HL-60 (cell line): ENCODE measurements around the gene KCNJ6.

ENCODE experiments used
- CTCF ChIP-seq: IDR thresholded peaks from one replicate; pipeline ENCODE4 v1.5.1; 2011; ENCODE audit warnings: low read length, control low read depth, inconsistent platforms; ENCODE audit not compliant: insufficient read depth
- GABPA ChIP-seq: IDR thresholded peaks from 2 replicates; pipeline ENCODE4 v1.6.1; 2012; ENCODE audit warnings: low read depth
- POLR2AphosphoS5 ChIP-seq: IDR thresholded peaks from 2 replicates; pipeline ENCODE4 v1.6.1; 2012; ENCODE audit warnings: low read depth
- TF ChIP-seq, protein P1 (sequence below): IDR thresholded peaks from 2 replicates; pipeline ENCODE4 v1.6.1; 2012; ENCODE audit warnings: low read depth; ENCODE audit not compliant: insufficient replicate concordance

GRCh38 chr21:37811711-37812110, 104.5 kb downstream of the KCNJ6 start:
- TF ChIP-seq CTCF (no peak), GABPA (no peak), POLR2AphosphoS5 (no peak)
- TF ChIP-seq, protein P1, sequence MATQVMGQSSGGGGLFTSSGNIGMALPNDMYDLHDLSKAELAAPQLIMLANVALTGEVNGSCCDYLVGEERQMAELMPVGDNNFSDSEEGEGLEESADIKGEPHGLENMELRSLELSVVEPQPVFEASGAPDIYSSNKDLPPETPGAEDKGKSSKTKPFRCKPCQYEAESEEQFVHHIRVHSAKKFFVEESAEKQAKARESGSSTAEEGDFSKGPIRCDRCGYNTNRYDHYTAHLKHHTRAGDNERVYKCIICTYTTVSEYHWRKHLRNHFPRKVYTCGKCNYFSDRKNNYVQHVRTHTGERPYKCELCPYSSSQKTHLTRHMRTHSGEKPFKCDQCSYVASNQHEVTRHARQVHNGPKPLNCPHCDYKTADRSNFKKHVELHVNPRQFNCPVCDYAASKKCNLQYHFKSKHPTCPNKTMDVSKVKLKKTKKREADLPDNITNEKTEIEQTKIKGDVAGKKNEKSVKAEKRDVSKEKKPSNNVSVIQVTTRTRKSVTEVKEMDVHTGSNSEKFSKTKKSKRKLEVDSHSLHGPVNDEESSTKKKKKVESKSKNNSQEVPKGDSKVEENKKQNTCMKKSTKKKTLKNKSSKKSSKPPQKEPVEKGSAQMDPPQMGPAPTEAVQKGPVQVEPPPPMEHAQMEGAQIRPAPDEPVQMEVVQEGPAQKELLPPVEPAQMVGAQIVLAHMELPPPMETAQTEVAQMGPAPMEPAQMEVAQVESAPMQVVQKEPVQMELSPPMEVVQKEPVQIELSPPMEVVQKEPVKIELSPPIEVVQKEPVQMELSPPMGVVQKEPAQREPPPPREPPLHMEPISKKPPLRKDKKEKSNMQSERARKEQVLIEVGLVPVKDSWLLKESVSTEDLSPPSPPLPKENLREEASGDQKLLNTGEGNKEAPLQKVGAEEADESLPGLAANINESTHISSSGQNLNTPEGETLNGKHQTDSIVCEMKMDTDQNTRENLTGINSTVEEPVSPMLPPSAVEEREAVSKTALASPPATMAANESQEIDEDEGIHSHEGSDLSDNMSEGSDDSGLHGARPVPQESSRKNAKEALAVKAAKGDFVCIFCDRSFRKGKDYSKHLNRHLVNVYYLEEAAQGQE, result no peak
